ENCODE data around the gene ARFGAP1. TPM values are rescaled to one million over a fixed set of nuclear protein-coding genes. Genes with fewer than 3 reads are reported as not detected.
A peak's percentile ranks its signal among the peaks of the same experiment; 100 is the strongest.

Gene ARFGAP1
- total and polyA plus RNA-seq, 2 of the 8 experiments (the other 6 are each of a cell fraction or from before 2014, with no cell fraction given) = 93.7 to 100 TPM

DNA sequence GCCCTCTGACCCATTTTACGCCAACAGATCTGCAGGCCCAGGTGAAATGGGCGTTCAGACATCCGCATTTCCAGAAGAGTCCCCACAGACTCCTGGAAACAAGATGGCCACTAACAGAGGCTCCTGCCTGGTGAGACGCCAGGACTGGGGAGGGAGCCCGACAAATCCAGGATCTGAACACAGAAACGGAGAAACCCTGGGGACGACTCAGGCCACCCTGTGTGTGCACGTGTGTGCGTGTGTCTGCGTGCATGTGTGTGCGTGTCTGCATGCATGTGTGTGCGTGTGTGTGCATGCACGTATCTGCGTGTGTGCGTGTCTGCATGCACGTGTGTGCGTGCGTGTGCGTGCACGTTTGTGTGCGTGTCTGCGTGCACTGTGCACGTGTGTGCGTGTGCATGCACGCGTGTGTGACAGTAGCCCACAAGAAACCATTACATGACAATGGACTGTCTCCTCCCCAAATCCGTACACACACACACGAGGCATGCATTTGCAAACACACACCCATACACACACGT is 63.7 kb downstream of the ARFGAP1 start:
- Histone ChIP-seq H3K23ac (ENCODE audit: insufficient read length) (no peak overlapping the region), H3K56ac (replicated peaks; ENCODE audit: insufficient read length, low read depth, low read length) (no peak overlapping the region), H2AK5ac (ENCODE audit: low read depth, low read length) (peak overlapping the region; percentile 83; the same call in 1 of the 2 replicates), H4K20me1 (replicated peaks in 1 of 2; ENCODE audit: control insufficient read depth in 1 of 2, insufficient read depth in 2 of 2, low read length in 2 of 2) (peaks cover 0 to 3% of the 10 kb centered on the region in 2 experiments), H3K14ac (ENCODE audit: insufficient read length) (no peak overlapping the region), H4K8ac (ENCODE audit: extremely low read depth, insufficient read depth, low read length) (no peak overlapping the region), H3K9me3 (ENCODE audit: insufficient read depth in 2 of 2, low read depth in 1 of 2, low read length in 1 of 2) (peaks cover 10 to 20% of the 10 kb centered on the region in 2 experiments), H3K4me2 (ENCODE audit: insufficient read depth in 1 of 2, low read depth in 2 of 2, low read length in 2 of 2) (no peak overlapping the region), H3K4me1 (replicated peaks in 1 of 4; ENCODE audit: control insufficient read depth in 3 of 4, insufficient read depth in 4 of 4, low read length in 3 of 4) (no peaks in the 10 kb centered on the region; a peak in 1 of 7 replicates), H2AFZ (ENCODE audit: low read length) (no peak overlapping the region), H3K23me2 (ENCODE audit: low read depth, low read length) (no peaks in the 10 kb centered on the region), H3K79me2 (ENCODE audit: control insufficient read depth in 1 of 2, insufficient read depth in 2 of 2, low read length in 2 of 2) (no peaks in the 10 kb centered on the region), H3K79me1 (ENCODE audit: low read depth, low read length) (0 out of 2 replicates have a peak, but pooled peaks cover 2% of the 10 kb centered on the region), H3K36me3 (ENCODE audit: control insufficient read depth in 2 of 4, insufficient read depth in 4 of 4, low read length in 3 of 4) (no peaks in the 10 kb centered on the region), H3K18ac (ENCODE audit: extremely low read depth, low read length) (no peak overlapping the region), H3K27me3 (replicated peaks in 1 of 4; ENCODE audit: control insufficient read depth in 3 of 4, extremely low read depth in 1 of 4, insufficient read depth in 3 of 4, low read length in 3 of 4) (peaks cover 0 to 6% (median 0%) of the 10 kb centered on the region in 4 experiments; a peak in 3 of 7 replicates), H3K4me3 (ENCODE audit: extremely low read depth in 1 of 4, insufficient read depth in 2 of 4, low read depth in 3 of 4, low read length in 4 of 4) (no peak overlapping the region), H2BK12ac (ENCODE audit: low read depth, low read length) (peak overlapping the region; percentile 92; the same call in 1 of the 2 replicates), H2BK120ac (replicated peaks; ENCODE audit: low read depth, low read length) (no peak overlapping the region), H2BK15ac (ENCODE audit: low read length) (peak overlapping the region; percentile 96), H3K27ac (ENCODE audit: low read depth, low read length) (no peak overlapping the region), H4K5ac (ENCODE audit: insufficient read length, low read depth, low read length) (no peak overlapping the region), H3K4ac (replicated peaks; ENCODE audit: insufficient read length, low read depth, low read length) (peak overlapping the region; percentile 76), H2BK5ac (ENCODE audit: low read depth, low read length) (no peak overlapping the region; the same call in 1 of the 2 replicates), H2BK20ac (ENCODE audit: low read length) (0 out of 2 replicates have a peak overlapping the region, but pooled peaks have one; percentile 72), H4K91ac (replicated peaks; ENCODE audit: insufficient read length, low read length) (peak overlapping the region; percentile 77), H3K9ac (replicated peaks in 1 of 4; ENCODE audit: extremely low read depth in 1 of 4, low read depth in 3 of 4, low read length in 3 of 4) (no peak overlapping the region)
- ChIA-PET POLR2A (ENCODE audit: partially characterized antibody) (no interaction called here), CTCF (ENCODE audit: partially characterized antibody) (interaction anchor here (2.3 kb wide), 1 partner anchor 27 kb away, joined by 9 read pairs; no protein-coding TSS in a partner anchor)
- DNase-seq (ENCODE audit: low read depth in 1 of 2, low spot score in 2 of 2) (no peak), FAIRE-seq (no peak)
- 95% methylated on average over 29 of the region's 29 CpGs; no CpG with 5 or more reads in 1 of the 2 experiments for WGBS, 2 experiments (ENCODE audit: extremely low coverage in 1 of 2, insufficient coverage in 1 of 2, insufficient read length in 1 of 2, insufficient replicate concordance in 2 of 2, low coverage in 1 of 2, low lambda C conversion rate in 2 of 2, missing lambda C conversion rate in 1 of 2)
- no peak for TF ChIP-seq BACH1 (IDR thresholded peaks at IDR 0.05; ENCODE audit: low read length)
- TF ChIP-seq CBX8 (IDR thresholded peaks at IDR 0.05; ENCODE audit: borderline replicate concordance, low read depth, low read length) = no peak
- no peak for TF ChIP-seq RFX5 (IDR thresholded peaks at IDR 0.05; ENCODE audit: borderline replicate concordance, low read depth, low read length)
- TF ChIP-seq POU5F1 (IDR thresholded peaks at IDR 0.05; ENCODE audit: low read depth, low read length) = no peak
- TF ChIP-seq SIRT6 (IDR thresholded peaks at IDR 0.05; ENCODE audit: low read length) = no peak
- TF ChIP-seq, protein P1, sequence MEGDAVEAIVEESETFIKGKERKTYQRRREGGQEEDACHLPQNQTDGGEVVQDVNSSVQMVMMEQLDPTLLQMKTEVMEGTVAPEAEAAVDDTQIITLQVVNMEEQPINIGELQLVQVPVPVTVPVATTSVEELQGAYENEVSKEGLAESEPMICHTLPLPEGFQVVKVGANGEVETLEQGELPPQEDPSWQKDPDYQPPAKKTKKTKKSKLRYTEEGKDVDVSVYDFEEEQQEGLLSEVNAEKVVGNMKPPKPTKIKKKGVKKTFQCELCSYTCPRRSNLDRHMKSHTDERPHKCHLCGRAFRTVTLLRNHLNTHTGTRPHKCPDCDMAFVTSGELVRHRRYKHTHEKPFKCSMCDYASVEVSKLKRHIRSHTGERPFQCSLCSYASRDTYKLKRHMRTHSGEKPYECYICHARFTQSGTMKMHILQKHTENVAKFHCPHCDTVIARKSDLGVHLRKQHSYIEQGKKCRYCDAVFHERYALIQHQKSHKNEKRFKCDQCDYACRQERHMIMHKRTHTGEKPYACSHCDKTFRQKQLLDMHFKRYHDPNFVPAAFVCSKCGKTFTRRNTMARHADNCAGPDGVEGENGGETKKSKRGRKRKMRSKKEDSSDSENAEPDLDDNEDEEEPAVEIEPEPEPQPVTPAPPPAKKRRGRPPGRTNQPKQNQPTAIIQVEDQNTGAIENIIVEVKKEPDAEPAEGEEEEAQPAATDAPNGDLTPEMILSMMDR (IDR thresholded peaks at IDR 0.05; ENCODE audit: control extremely low read depth in 1 of 3, insufficient read depth in 1 of 3, low read depth in 1 of 3, low read length in 3 of 3) = no peak
- no peak for TF ChIP-seq TAF7 (optimal IDR thresholded peaks at IDR 0.05; ENCODE audit: borderline replicate concordance, low read depth, low read length)
- TF ChIP-seq SRF (IDR thresholded peaks at IDR 0.05; ENCODE audit: low read depth, low read length) = no peak
- TF ChIP-seq SAP30 (IDR thresholded peaks at IDR 0.05; ENCODE audit: insufficient read depth, insufficient replicate concordance, low read length) = no peak
- TF ChIP-seq CBX5 (IDR thresholded peaks at IDR 0.05; ENCODE audit: low read depth, low read length) = no peak
